PC-3 (cell line): Measurements from ENCODE around the gene CFAP99.

Source experiments
- CTCF ChIP-seq: fragments of 300-600 bp; sonication (generic); conservative IDR thresholded peaks from 2 replicates; pipeline ENCODE4 v1.5.1; 2017; ENCODE audit warnings: antibody characterized with exemption, low read depth, mild to moderate bottlenecking, low read length
- EZH2 ChIP-seq: fragments of 300-600 bp; sonication (generic); IDR thresholded peaks from one replicate; pipeline ENCODE4 v1.6.1; 2017; ENCODE audit warnings: antibody characterized with exemption, mild to moderate bottlenecking, low read length; ENCODE audit not compliant: unreplicated experiment
- EZH2phosphoT487 ChIP-seq: fragments of 300-600 bp; sonication (generic); IDR thresholded peaks from 2 replicates; pipeline ENCODE4 v1.6.1; 2018; ENCODE audit warnings: mild to moderate bottlenecking, antibody characterized with exemption, low read length, borderline replicate concordance

- no peak for TF ChIP-seq CTCF
- no peak for TF ChIP-seq EZH2
- TF ChIP-seq EZH2phosphoT487 = no peak
Measured at GRCh38 chr4:2480649-2481048, 61.9 kb downstream of the CFAP99 start.
